ENCODE results near the gene PDE7B. TPM values are rescaled to one million over a fixed set of nuclear protein-coding genes. Genes with fewer than 3 reads are reported as not detected.
A peak's percentile ranks its signal among the peaks of the same experiment; 100 is the strongest.

PDE7B gene
- total and polyA plus RNA-seq, 4 experiments from 2014 or later: 0.06 to 0.94 (median 0.28) TPM

GRCh38 chr6:136173519-136174507 lies 322.3 kb downstream of the PDE7B start:
- H3K27ac ChIP-seq (ENCODE audit: low read depth, low read length): no peak overlapping the region
- H3K4me1 ChIP-seq (ENCODE audit: insufficient read depth, low read length): no peaks in the 10 kb centered on the region
- H3K4me3 Mint-ChIP-seq: peak overlapping the region in 3 of 8 donors; percentile 3 to 44 (median 27)
- peaks cover under 1 to 1% of the 10 kb centered on the region in 2 donors for H3K27me3 Mint-ChIP-seq
- intact Hi-C loops (cut with micrococcal nuclease): no loop called here
- H3K36me3 ChIP-seq (ENCODE audit: insufficient read depth, low read length): no peaks in the 10 kb centered on the region
- H3K4me1 Mint-ChIP-seq: peaks cover 0 to 2% (median 0%) of the 10 kb centered on the region in 4 donors
- H3K27me3 ChIP-seq (ENCODE audit: insufficient read depth, low read length): no peaks in the 10 kb centered on the region
- H3K36me3 Mint-ChIP-seq: no peaks in the 10 kb centered on the region
- peak in 2 of 5 donors; percentile 1 to 19 for DNase-seq
- POLR2A ChIA-PET (ENCODE audit: partially characterized antibody): no interaction called here
- H3K4me3 ChIP-seq (ENCODE audit: low read length in 2 of 2): no peak overlapping the region
- no peaks in the 10 kb centered on the region for H3K9me3 ChIP-seq (ENCODE audit: control insufficient read depth in 1 of 2, low read length in 2 of 2)
- CTCF ChIA-PET (ENCODE audit: partially characterized antibody): no interaction called here
- H3K9me3 Mint-ChIP-seq: peaks cover 0 to 6% (median 0%) of the 10 kb centered on the region in 8 donors
- no peak overlapping the region for H3K27ac Mint-ChIP-seq

DNA sequence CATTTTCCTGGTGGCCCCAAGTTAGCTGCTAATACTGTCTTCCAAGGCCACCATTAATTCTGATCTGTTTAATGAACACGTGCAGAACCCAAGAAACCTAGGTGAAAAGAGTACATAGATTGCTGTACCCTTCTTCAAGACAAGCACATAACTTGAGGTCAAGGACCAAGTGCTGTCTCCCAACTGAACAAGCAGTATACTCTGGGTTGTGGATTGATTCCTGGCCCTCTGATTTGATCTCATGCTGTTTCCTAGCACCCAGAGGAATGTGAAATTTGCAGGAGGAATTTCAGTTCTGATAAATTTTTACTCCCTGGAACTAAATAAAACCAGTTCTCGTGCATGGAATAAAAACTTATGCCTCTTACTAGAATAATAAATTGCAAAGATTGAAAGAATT lies 323.0 kb downstream of the PDE7B start:
- intact Hi-C loops (cut with micrococcal nuclease): no loop called here
- no peak overlapping the region for H3K27ac Mint-ChIP-seq
- ChIA-PET CTCF (ENCODE audit: partially characterized antibody) (no interaction called here), POLR2A (ENCODE audit: partially characterized antibody) (no interaction called here)
- H3K27me3 Mint-ChIP-seq: peaks cover 1 to 2% of the 10 kb centered on the region in 2 donors
- H3K4me3 Mint-ChIP-seq: no peak overlapping the region
- Histone ChIP-seq H3K27me3 (ENCODE audit: insufficient read depth, low read length) (no peaks in the 10 kb centered on the region), H3K36me3 (ENCODE audit: insufficient read depth, low read length) (no peaks in the 10 kb centered on the region), H3K4me3 (ENCODE audit: low read length in 2 of 2) (no peak overlapping the region), H3K9me3 (ENCODE audit: control insufficient read depth in 1 of 2, low read length in 2 of 2) (no peaks in the 10 kb centered on the region), H3K27ac (ENCODE audit: low read depth, low read length) (no peak overlapping the region), H3K4me1 (ENCODE audit: insufficient read depth, low read length) (no peaks in the 10 kb centered on the region)
- no peaks in the 10 kb centered on the region for H3K36me3 Mint-ChIP-seq
- H3K9me3 Mint-ChIP-seq: peaks cover 0 to 6% (median 0%) of the 10 kb centered on the region in 8 donors
- H3K4me1 Mint-ChIP-seq: peaks cover 0 to 3% (median 0%) of the 10 kb centered on the region in 4 donors
- no peak for DNase-seq

DNA sequence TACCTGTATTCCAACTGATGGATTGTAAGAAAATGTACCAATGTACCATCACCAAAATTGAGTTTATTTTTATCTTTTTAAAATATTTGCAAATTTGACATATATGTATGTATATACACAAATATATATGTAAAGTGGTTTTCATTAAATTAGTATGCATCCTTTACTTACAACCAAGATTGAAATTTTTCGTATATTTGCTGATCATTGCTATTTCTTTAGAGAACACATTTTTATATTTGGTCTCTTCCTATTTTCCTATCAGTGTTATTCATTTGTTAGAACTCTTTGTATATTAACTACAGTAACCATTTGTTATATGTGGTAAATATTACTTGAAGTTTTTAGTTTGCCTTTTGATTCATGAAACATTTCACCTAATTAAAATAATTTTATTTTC lies 324.4 kb downstream of the PDE7B start:
- Mint-ChIP-seq H3K4me1 (peaks cover 0 to 3% (median 0%) of the 10 kb centered on the region in 4 donors), H3K9me3 (peaks cover 0 to 6% (median 0%) of the 10 kb centered on the region in 8 donors), H3K27me3 (peaks cover 1 to 3% of the 10 kb centered on the region in 2 donors), H3K36me3 (no peaks in the 10 kb centered on the region), H3K27ac (no peak overlapping the region), H3K4me3 (no peak overlapping the region)
- intact Hi-C loops (cut with micrococcal nuclease): no loop called here
- Histone ChIP-seq H3K4me1 (ENCODE audit: insufficient read depth, low read length) (no peaks in the 10 kb centered on the region), H3K9me3 (ENCODE audit: control insufficient read depth in 1 of 2, low read length in 2 of 2) (no peaks in the 10 kb centered on the region), H3K27me3 (ENCODE audit: insufficient read depth, low read length) (no peaks in the 10 kb centered on the region), H3K27ac (ENCODE audit: low read depth, low read length) (no peak overlapping the region), H3K36me3 (ENCODE audit: insufficient read depth, low read length) (no peaks in the 10 kb centered on the region), H3K4me3 (ENCODE audit: low read length in 2 of 2) (no peak overlapping the region)
- ChIA-PET CTCF (ENCODE audit: partially characterized antibody) (no interaction called here), POLR2A (ENCODE audit: partially characterized antibody) (no interaction called here)
- DNase-seq: no peak

GRCh38 chr6:136178749-136179148 lies 327.2 kb downstream of the PDE7B start:
- intact Hi-C loops (cut with micrococcal nuclease): no loop called here
- peaks cover 0 to 3% (median 0%) of the 10 kb centered on the region in 4 donors for H3K4me1 Mint-ChIP-seq
- no peak overlapping the region for H3K4me3 Mint-ChIP-seq
- H3K36me3 Mint-ChIP-seq: no peaks in the 10 kb centered on the region
- CTCF ChIA-PET (ENCODE audit: partially characterized antibody): no interaction called here
- peaks cover 1 to 6% of the 10 kb centered on the region in 2 donors for H3K27me3 Mint-ChIP-seq
- Histone ChIP-seq H3K4me3 (ENCODE audit: low read length in 2 of 2) (no peak overlapping the region), H3K36me3 (ENCODE audit: insufficient read depth, low read length) (no peaks in the 10 kb centered on the region), H3K27me3 (ENCODE audit: insufficient read depth, low read length) (no peaks in the 10 kb centered on the region), H3K9me3 (ENCODE audit: control insufficient read depth in 1 of 2, low read length in 2 of 2) (no peaks in the 10 kb centered on the region), H3K27ac (ENCODE audit: low read depth, low read length) (no peak overlapping the region), H3K4me1 (ENCODE audit: insufficient read depth, low read length) (no peaks in the 10 kb centered on the region)
- no peak overlapping the region for H3K27ac Mint-ChIP-seq
- H3K9me3 Mint-ChIP-seq: peaks cover 0 to 3% (median 0%) of the 10 kb centered on the region in 8 donors
- no peak for DNase-seq
- POLR2A ChIA-PET (ENCODE audit: partially characterized antibody): no interaction called here

GRCh38 chr6:136180704-136181511 lies 329.4 kb downstream of the PDE7B start:
- H3K36me3 Mint-ChIP-seq: no peaks in the 10 kb centered on the region
- POLR2A ChIA-PET (ENCODE audit: partially characterized antibody): no interaction called here

GRCh38 chr6:136181512-136181833 lies 330.0 kb downstream of the PDE7B start:
- Mint-ChIP-seq H3K27ac (no peak overlapping the region), H3K27me3 (peaks cover 0 to 10% of the 10 kb centered on the region in 2 donors), H3K4me3 (no peak overlapping the region), H3K4me1 (peaks cover 0 to 3% (median 0%) of the 10 kb centered on the region in 4 donors), H3K36me3 (no peaks in the 10 kb centered on the region), H3K9me3 (peaks cover 0 to 3% (median 0%) of the 10 kb centered on the region in 8 donors)
- Histone ChIP-seq H3K4me3 (ENCODE audit: low read length in 2 of 2) (no peak overlapping the region), H3K9me3 (ENCODE audit: control insufficient read depth in 1 of 2, low read length in 2 of 2) (no peaks in the 10 kb centered on the region), H3K27me3 (ENCODE audit: insufficient read depth, low read length) (no peaks in the 10 kb centered on the region), H3K27ac (ENCODE audit: low read depth, low read length) (no peak overlapping the region), H3K36me3 (ENCODE audit: insufficient read depth, low read length) (no peaks in the 10 kb centered on the region), H3K4me1 (ENCODE audit: insufficient read depth, low read length) (no peaks in the 10 kb centered on the region)
- no peak for DNase-seq
- ChIA-PET POLR2A (ENCODE audit: partially characterized antibody) (no interaction called here), CTCF (ENCODE audit: partially characterized antibody) (no interaction called here)
- intact Hi-C loops (cut with micrococcal nuclease): no loop called here

More at GRCh38 chr6:136180704-136181511, 329.4 kb downstream of the PDE7B start:
- Histone ChIP-seq H3K4me1 (ENCODE audit: insufficient read depth, low read length) (no peaks in the 10 kb centered on the region), H3K36me3 (ENCODE audit: insufficient read depth, low read length) (no peaks in the 10 kb centered on the region), H3K27ac (ENCODE audit: low read depth, low read length) (no peak overlapping the region), H3K4me3 (ENCODE audit: low read length in 2 of 2) (no peak overlapping the region), H3K9me3 (ENCODE audit: control insufficient read depth in 1 of 2, low read length in 2 of 2) (no peaks in the 10 kb centered on the region), H3K27me3 (ENCODE audit: insufficient read depth, low read length) (no peaks in the 10 kb centered on the region)
- H3K27ac Mint-ChIP-seq: no peak overlapping the region
- CTCF ChIA-PET (ENCODE audit: partially characterized antibody): no interaction called here
- H3K4me3 Mint-ChIP-seq: no peak overlapping the region
- H3K9me3 Mint-ChIP-seq: peaks cover 0 to 3% (median 0%) of the 10 kb centered on the region in 8 donors
- intact Hi-C loops (cut with micrococcal nuclease): no loop called here
- peaks cover 0 to 3% (median 0%) of the 10 kb centered on the region in 4 donors for H3K4me1 Mint-ChIP-seq
- peaks cover 0 to 10% of the 10 kb centered on the region in 2 donors for H3K27me3 Mint-ChIP-seq
- DNase-seq: no peak

GRCh38 chr6:136181861-136182260 lies 330.4 kb downstream of the PDE7B start:
- no peaks in the 10 kb centered on the region for H3K36me3 ChIP-seq (ENCODE audit: insufficient read depth, low read length)
- Mint-ChIP-seq H3K36me3 (no peaks in the 10 kb centered on the region), H3K4me3 (no peak overlapping the region), H3K27me3 (peaks cover 0 to 10% of the 10 kb centered on the region in 2 donors), H3K27ac (no peak overlapping the region), H3K4me1 (peaks cover 0 to 3% (median 0%) of the 10 kb centered on the region in 4 donors), H3K9me3 (peaks cover 0 to 3% (median 0%) of the 10 kb centered on the region in 8 donors)
- no peak for DNase-seq
- H3K4me1 ChIP-seq (ENCODE audit: insufficient read depth, low read length): no peaks in the 10 kb centered on the region
- no peak overlapping the region for H3K27ac ChIP-seq (ENCODE audit: low read depth, low read length)
- H3K4me3 ChIP-seq (ENCODE audit: low read length in 2 of 2): no peak overlapping the region
- ChIA-PET POLR2A (ENCODE audit: partially characterized antibody) (no interaction called here), CTCF (ENCODE audit: partially characterized antibody) (no interaction called here)
- no peaks in the 10 kb centered on the region for H3K27me3 ChIP-seq (ENCODE audit: insufficient read depth, low read length)
- intact Hi-C loops (cut with micrococcal nuclease): no loop called here
- no peaks in the 10 kb centered on the region for H3K9me3 ChIP-seq (ENCODE audit: control insufficient read depth in 1 of 2, low read length in 2 of 2)
